SK-N-DZ (cell line): Measurements from ENCODE around the gene RFPL3. TPM values are rescaled to one million over a fixed set of nuclear protein-coding genes. Genes with fewer than 3 reads are reported as not detected.
"Not testable (repeated sequence)": the region's sequence is repeated elsewhere in the genome, so short reads cannot be mapped to it uniquely, and the experiment has no call there.

ENCODE experiments used
- DNase-seq: peaks from one replicate; pipeline ENCODE4 v3.0.0-alpha.2; 2015; ENCODE audit warnings: low spot score
- polyA plus RNA-seq, 2 experiments: library from polyadenylated mRNA; depleted of rRNA; stranded (reverse); fragments of >200 nt; gene quantifications; 2 replicates each; pipeline ENCODE4 v1.2.3, GENCODE V29; 2014

Gene RFPL3
- polyA plus RNA-seq (2014; cell fraction: cytosol; rRNA removed) = not detected in 2 replicates
- not detected in 2 replicates for polyA plus RNA-seq (2014; cell fraction: nucleus; rRNA removed)

- DNase-seq = not testable (repeated sequence)
Observed at GRCh38 chr22:32357567-32357966, at the start of gene RFPL3. TSS of gene RFPL3 (plus strand) at chr22:32357867. CDS start at chr22:32358072, 205 bp downstream.

DNA sequence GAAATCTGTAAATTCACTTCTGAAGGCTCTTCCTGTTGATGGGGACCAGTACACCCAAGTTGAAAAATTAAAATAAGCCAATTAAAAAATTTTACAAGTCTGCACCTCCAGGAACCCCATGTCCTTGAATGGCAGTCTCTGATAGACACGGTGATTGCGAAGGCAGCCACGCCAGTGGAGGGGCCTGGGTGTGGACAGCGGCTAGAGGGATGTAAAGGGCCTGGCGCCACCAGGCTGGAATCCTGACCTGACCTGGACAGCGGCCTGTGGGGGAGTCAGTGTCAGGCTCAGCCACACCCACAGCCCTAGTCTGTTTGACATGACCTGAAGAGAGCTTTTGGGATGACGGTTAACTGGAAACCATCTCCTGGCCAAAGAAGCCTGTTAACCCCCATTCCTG is 49.5 kb upstream of the RFPL3 start:
- no peak for DNase-seq

DNA sequence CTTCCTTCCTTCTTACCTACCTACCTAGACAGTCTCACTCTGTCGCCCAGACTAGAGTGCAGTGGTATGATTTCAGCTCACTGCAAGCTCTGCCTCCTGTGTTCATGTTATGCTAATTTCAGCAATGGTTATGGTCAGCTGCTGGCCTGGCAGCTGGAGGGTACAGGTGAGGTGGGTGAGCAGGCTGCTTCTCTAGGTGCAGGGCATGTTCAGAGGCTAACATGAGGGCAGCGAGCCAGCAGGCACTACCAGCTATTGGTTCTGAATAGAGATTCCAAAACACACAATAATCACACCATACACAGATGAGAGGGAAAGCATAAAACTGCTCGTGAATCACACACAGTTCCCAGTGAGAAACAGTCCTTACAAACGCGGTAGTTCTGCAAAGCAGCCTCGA is 48.7 kb upstream of the RFPL3 start:
- DNase-seq = no peak

- no peak for DNase-seq
Observed at GRCh38 chr22:32309585-32310251, 47.9 kb upstream of the RFPL3 start.

DNA sequence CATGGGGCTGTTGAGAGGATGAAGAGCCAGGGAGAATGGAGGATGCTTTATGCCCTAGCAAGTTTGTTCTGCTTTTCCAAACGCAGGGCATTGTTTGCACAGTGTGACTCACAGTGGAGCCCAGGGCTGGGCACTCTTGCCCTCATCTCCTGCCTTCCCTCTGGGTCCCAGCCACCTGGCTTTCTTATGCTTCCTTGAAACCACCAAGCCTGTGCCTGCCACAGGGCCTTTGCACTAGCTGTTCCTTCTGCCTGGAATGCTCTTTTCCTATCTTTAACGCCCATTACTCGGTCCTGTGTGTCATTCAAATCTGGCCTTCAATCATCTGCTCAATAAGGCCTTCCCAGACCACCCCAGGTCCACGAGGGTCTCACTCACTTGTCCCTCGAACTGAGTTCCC is 46.9 kb upstream of the RFPL3 start:
- DNase-seq = no peak

- no peak for DNase-seq
Observed at GRCh38 chr22:32311551-32312071, 46.1 kb upstream of the RFPL3 start.

- DNase-seq = no peak
Observed at GRCh38 chr22:32312748-32313147, 44.9 kb upstream of the RFPL3 start.

- DNase-seq = no peak
Observed at GRCh38 chr22:32313532-32313931, 44.1 kb upstream of the RFPL3 start.

DNA sequence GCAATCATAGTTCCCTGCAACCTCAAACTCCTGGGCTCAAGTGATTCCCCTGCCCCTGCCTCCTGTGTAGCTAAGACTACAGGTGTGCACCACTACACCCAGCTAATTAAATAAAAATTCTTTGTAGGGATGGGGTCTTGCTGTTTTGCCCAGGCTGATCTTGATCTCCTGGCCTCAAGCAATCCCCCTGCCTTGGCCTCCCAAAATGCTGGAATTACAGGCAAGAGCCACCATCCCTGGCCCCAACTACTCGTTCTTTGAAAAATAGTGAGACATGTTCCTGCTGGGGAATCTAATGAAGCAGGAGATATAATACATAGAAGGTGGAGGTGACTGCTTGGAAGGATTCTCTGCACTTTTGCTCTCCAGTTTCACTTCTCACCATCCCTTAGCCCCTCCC is 40.1 kb upstream of the RFPL3 start:
- no peak for DNase-seq

- no peak for DNase-seq
Observed at GRCh38 chr22:32318361-32318760, 39.3 kb upstream of the RFPL3 start.

DNA sequence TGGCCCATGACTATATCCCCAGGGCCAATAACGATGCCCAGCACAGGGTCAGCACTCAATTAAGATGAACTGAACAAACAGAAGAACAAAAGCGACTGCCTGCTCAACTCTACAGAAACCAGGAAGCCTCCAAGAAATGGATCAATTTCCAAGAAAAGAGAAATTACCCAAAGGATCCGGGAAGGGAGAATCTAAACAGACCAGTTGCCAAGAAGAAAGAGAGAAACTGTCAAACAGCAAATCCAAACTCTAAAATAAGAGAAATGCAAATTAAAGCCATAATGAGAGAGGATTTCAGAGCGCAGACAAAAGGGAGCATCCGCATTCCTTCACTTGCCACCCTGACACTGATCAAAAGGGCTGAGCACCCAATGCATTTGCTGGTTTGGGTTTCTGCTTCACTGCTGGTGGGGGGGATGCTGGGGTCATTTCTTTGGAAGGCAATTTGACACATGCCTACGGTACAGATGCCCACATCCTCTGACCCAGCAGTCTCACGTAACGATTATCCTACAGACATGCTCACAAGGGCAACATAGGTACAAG is 37.7 kb upstream of the RFPL3 start:
- DNase-seq = no peak

- no peak for DNase-seq
Observed at GRCh38 chr22:32322986-32323385, 34.7 kb upstream of the RFPL3 start.

DNA sequence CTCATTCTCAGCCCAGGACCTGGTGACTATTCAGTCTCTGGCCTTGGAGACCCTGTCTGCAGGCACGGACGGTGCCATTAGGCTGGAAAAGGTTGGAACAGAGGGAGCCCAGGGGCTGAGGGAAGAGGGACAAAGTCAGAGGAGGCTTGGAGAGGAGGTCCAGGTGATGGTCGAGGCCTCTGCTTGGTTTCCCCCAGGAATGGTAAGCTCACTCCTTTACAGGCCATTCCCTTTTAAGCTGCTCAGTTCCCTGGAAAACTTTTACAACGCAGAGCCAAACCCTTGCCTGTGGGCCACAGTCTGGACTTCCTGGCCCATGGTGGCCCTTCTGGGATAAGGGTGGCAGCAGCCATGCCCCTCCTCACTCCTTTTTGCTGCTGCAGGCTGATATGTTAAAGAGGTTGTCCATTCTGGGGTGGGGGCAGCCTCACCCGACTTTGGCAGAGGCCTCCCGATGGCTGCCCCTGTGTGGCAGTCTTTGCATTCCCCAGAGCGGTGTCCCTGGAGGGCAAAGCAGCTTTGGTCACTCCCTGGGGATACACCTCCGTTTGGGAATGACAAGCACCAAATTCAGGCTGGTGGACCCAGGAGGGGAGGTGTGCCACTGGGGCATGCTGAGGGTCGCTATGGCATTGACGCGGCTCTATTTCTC is 34.0 kb upstream of the RFPL3 start:
- DNase-seq = no peak

GRCh38 chr22:32324505-32325415 is 32.9 kb upstream of the RFPL3 start:
- DNase-seq = no peak

- peak; percentile 16 for DNase-seq
Observed at GRCh38 chr22:32325416-32325801, 32.3 kb upstream of the RFPL3 start.

DNA sequence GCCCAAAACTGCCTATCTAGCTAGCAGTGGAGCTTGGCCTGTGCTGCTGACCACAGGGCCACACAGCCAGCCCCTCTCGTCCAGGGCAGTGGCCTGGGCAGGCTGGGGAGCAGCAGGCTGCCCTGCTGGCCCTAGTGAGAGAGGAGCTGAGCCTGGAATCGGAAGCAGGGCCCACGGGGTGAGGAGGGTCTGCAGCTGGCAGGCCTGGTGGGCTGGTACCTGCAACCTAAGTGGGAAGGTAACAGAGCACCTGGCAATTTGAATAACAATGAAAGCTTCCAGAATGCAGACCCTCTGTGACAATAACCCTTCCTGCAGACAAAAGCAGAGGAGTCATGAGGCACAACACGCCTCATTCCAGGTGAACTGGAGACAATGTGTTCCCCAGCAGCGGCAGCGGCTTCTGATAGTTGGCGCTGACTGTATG is 31.8 kb upstream of the RFPL3 start:
- no peak for DNase-seq

DNA sequence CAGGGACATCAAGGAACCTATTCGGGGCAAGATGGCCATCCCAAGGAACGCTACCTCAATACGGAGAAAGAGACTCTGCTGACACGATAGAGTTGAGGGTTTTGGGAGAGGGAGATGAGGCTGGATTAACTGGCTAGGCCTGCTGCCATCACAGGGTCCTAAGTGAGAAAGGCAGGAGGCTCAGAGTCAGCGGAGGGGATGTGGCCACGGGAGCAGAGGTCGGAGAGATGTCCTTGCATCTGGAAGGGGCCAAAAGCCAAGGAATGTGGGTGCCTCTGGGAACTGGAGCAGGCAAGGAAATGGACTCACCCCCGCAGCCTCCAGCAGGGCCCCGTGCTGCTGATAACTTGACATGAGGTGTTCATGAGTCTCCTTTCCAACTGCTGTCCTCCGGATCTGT is 31.0 kb upstream of the RFPL3 start:
- DNase-seq = no peak

GRCh38 chr22:32327066-32327465 is 30.6 kb upstream of the RFPL3 start:
- no peak for DNase-seq

GRCh38 chr22:32327596-32328171 is 30.0 kb upstream of the RFPL3 start:
- no peak for DNase-seq

- no peak for DNase-seq
Observed at GRCh38 chr22:32328306-32329201, 29.1 kb upstream of the RFPL3 start.
